ENCODE measurements around the gene PLD4. TPM values are rescaled to one million over a fixed set of nuclear protein-coding genes. Genes with fewer than 3 reads are reported as not detected.

Gene PLD4
- total RNA-seq (under 0.01 and 0.17 TPM in 2 replicates), polyA plus RNA-seq (0.02 TPM in 1 of 2 replicates, not detected in the other), polyA minus RNA-seq (ENCODE audit: low replicate concordance) (0.89 TPM in 1 of 2 replicates, not detected in the other)
- 0.27 TPM in 1 of 2 replicates, not detected in the other for polyA plus RNA-seq (2012)

- H3K79me2 ChIP-seq (ENCODE audit: control insufficient read depth, insufficient read depth, low read length): no peaks in the 10 kb centered on the region
- no peak within 1 kb of the TSS for H3K9ac ChIP-seq (ENCODE audit: insufficient read depth, low read length)
- H4K20me1 ChIP-seq (ENCODE audit: control insufficient read depth, extremely low read depth, insufficient read depth, low read length): no peaks in the 10 kb centered on the region
- H3K9me3 ChIP-seq (ENCODE audit: control insufficient read depth, insufficient read depth, low read depth, low read length): no peaks in the 10 kb centered on the region
- no peak within 1 kb of the TSS for H2AFZ ChIP-seq (ENCODE audit: low read length)
- H3K36me3 ChIP-seq (ENCODE audit: control insufficient read depth, insufficient read depth, low read length): no peaks in the 10 kb centered on the region
- TF ChIP-seq CTCF (conservative IDR thresholded peaks at IDR 0.05 in 1 of 2, IDR thresholded peaks at IDR 0.05 in 1 of 2; ENCODE audit: low read depth in 1 of 2, low read length in 2 of 2): no peak
- TF ChIP-seq EZH2 (IDR thresholded peaks at IDR 0.05; ENCODE audit: low read length, missing control alignments): no peak
- H3K4me2 ChIP-seq (ENCODE audit: extremely low read depth, insufficient read depth, low read length): no peak within 1 kb of the TSS
- H3K27me3 ChIP-seq (ENCODE audit: control insufficient read depth, insufficient read depth, low read length): peaks cover 1% of the 10 kb centered on the region
- H3K4me1 ChIP-seq (ENCODE audit: control insufficient read depth, extremely low read depth, insufficient read depth, low read length): no peaks in the 10 kb centered on the region
- H3K27ac ChIP-seq (ENCODE audit: insufficient read depth, low read length): no peak within 1 kb of the TSS
- no peak within 1 kb of the TSS for H3K4me3 ChIP-seq (replicated peaks in 1 of 4; ENCODE audit: control extremely low read depth in 1 of 4, insufficient read depth in 1 of 4, low read depth in 3 of 4, low read length in 4 of 4)
- no peak for DNase-seq (ENCODE audit: low read depth in 2 of 2)
Measured at GRCh38 chr14:104924421-104925213, at the start of gene PLD4. Gene PLD4 (plus strand): TSS chr14:104924879. CDS start chr14:104927141, 2,262 bp downstream.

- H4K20me1 ChIP-seq (ENCODE audit: control insufficient read depth, extremely low read depth, insufficient read depth, low read length): no peaks in the 10 kb centered on the region
- H3K9ac ChIP-seq (ENCODE audit: insufficient read depth, low read length): no peak overlapping the region
- H3K4me2 ChIP-seq (ENCODE audit: extremely low read depth, insufficient read depth, low read length): no peak overlapping the region
Measured at GRCh38 chr14:104875412-104875751, 49.3 kb upstream of the PLD4 start.

More at GRCh38 chr14:104875412-104875751, 49.3 kb upstream of the PLD4 start:
- H3K4me1 ChIP-seq (ENCODE audit: control insufficient read depth, extremely low read depth, insufficient read depth, low read length): peaks cover 6% of the 10 kb centered on the region
- no peak overlapping the region for H3K27ac ChIP-seq (ENCODE audit: insufficient read depth, low read length)
- TF ChIP-seq CTCF (conservative IDR thresholded peaks at IDR 0.05 in 1 of 2, IDR thresholded peaks at IDR 0.05 in 1 of 2; ENCODE audit: low read depth in 1 of 2, low read length in 2 of 2) (no peak), EZH2 (IDR thresholded peaks at IDR 0.05; ENCODE audit: low read length, missing control alignments) (no peak)
- H3K9me3 ChIP-seq (ENCODE audit: control insufficient read depth, insufficient read depth, low read depth, low read length): no peaks in the 10 kb centered on the region
- no peak overlapping the region for H3K4me3 ChIP-seq (replicated peaks in 1 of 4; ENCODE audit: control extremely low read depth in 1 of 4, insufficient read depth in 1 of 4, low read depth in 3 of 4, low read length in 4 of 4)
- H3K27me3 ChIP-seq (ENCODE audit: control insufficient read depth, insufficient read depth, low read length): no peaks in the 10 kb centered on the region
- no peak for DNase-seq (ENCODE audit: low read depth in 2 of 2)
- H2AFZ ChIP-seq (ENCODE audit: low read length): no peak overlapping the region
- peaks cover 4% of the 10 kb centered on the region for H3K36me3 ChIP-seq (ENCODE audit: control insufficient read depth, insufficient read depth, low read length)
- peaks cover 11% of the 10 kb centered on the region for H3K79me2 ChIP-seq (ENCODE audit: control insufficient read depth, insufficient read depth, low read length)

Data from fibroblast of lung (primary cell).